GM23248 (cell line): ENCODE measurements around the gene LRP1. TPM values are rescaled to one million over a fixed set of nuclear protein-coding genes. Genes with fewer than 3 reads are reported as not detected.
A peak's percentile ranks its signal among the peaks of the same experiment; 100 is the strongest.

Experiments
- DNase-seq: peaks from one replicate; pipeline ENCODE4 v3.0.0-alpha.2; 2015
- H2AFZ ChIP-seq: fragments of 200-600 bp; sonication (generic); 2 replicates; pipeline ENCODE4 v1.6.1; 2016; ENCODE audit warnings: antibody characterized with exemption
- H3F3A ChIP-seq: fragments of 200-600 bp; sonication (generic); 2 replicates; pipeline ENCODE4 v1.6.1; 2016; ENCODE audit warnings: mild to moderate bottlenecking, antibody characterized with exemption, mixed run types; ENCODE audit not compliant: insufficient read depth
- H3K27ac ChIP-seq: fragments of 200-600 bp; sonication (generic); 2 replicates; pipeline ENCODE4 v1.5.1; 2016; ENCODE audit warnings: mild to moderate bottlenecking
- H3K27me3 ChIP-seq: fragments of 200-600 bp; sonication (generic); replicated peaks from 2 replicates; pipeline ENCODE4 v1.6.1; 2016; ENCODE audit warnings: mild to moderate bottlenecking; ENCODE audit not compliant: insufficient read depth
- H3K36me3 ChIP-seq: fragments of 200-600 bp; sonication (generic); 2 replicates; pipeline ENCODE4 v1.6.1; 2016; ENCODE audit warnings: low read depth, mild to moderate bottlenecking
- H3K4me1 ChIP-seq: fragments of 200-600 bp; sonication (generic); 2 replicates; pipeline ENCODE4 v1.6.1; 2016; ENCODE audit warnings: mild to moderate bottlenecking; ENCODE audit not compliant: insufficient read depth
- H3K4me2 ChIP-seq: fragments of 200-600 bp; sonication (generic); one replicate; pipeline ENCODE4 v1.6.1; 2016; ENCODE audit warnings: mild to moderate bottlenecking; ENCODE audit not compliant: unreplicated experiment
- H3K4me3 ChIP-seq: fragments of 200-600 bp; sonication (generic); 2 replicates; pipeline ENCODE4 v1.5.1; 2016; ENCODE audit warnings: mild to moderate bottlenecking
- H3K79me2 ChIP-seq: fragments of 200-600 bp; sonication (generic); 2 replicates; pipeline ENCODE4 v1.6.1; 2016; ENCODE audit warnings: mild to moderate bottlenecking; ENCODE audit not compliant: insufficient read depth
- H3K9ac ChIP-seq: fragments of 200-600 bp; sonication (generic); 2 replicates; pipeline ENCODE4 v1.6.1; 2016; ENCODE audit warnings: mild to moderate bottlenecking
- H3K9me2 ChIP-seq: fragments of 200-600 bp; sonication (generic); 2 replicates; pipeline ENCODE4 v1.6.1; 2016; ENCODE audit warnings: mixed run types, mild to moderate bottlenecking, moderate library complexity; ENCODE audit not compliant: insufficient read depth
- H3K9me3 ChIP-seq: fragments of 200-600 bp; sonication (generic); one replicate; pipeline ENCODE4 v1.6.1; 2017; ENCODE audit warnings: low read depth
- H4K20me1 ChIP-seq: fragments of 200-600 bp; sonication (generic); 2 replicates; pipeline ENCODE4 v1.6.0; 2016; ENCODE audit not compliant: insufficient read depth
- EZH2 ChIP-seq: fragments of 200-600 bp; sonication (generic); IDR thresholded peaks from 2 replicates; pipeline ENCODE4 v1.6.1; 2018; ENCODE audit warnings: antibody characterized with exemption, mild to moderate bottlenecking; ENCODE audit not compliant: insufficient read depth, poor library complexity, severe bottlenecking
- EZH2phosphoT487 ChIP-seq: fragments of 200-600 bp; sonication (generic); IDR thresholded peaks from 2 replicates; pipeline ENCODE4 v1.6.1; 2018; ENCODE audit warnings: antibody characterized with exemption, moderate library complexity, mild to moderate bottlenecking, low read depth; ENCODE audit not compliant: insufficient read depth
- WGBS, 2 experiments: methylation state at CpG; one replicate each; pipeline ENCODE4 v1.1.6; 2015 to 2017; ENCODE audit warnings: low lambda C conversion rate in 2 of 2, low coverage in 1 of 2; ENCODE audit errors: missing lambda C conversion rate in 2 of 2; 5-methylcytosine and 5-hydroxymethylcytosine counted together
- in situ Hi-C: fragments of 300-500 bp; cut with MboI; formaldehyde crosslinking; loops from 2 replicates; pipeline ENCODE4 v1.15.0; 2020
- polyA plus RNA-seq: library from polyadenylated mRNA; unstranded; fragments of >200 nt; fragmentation: Nextera tagmentation; extraction: Ambion mirVana; gene quantifications from 2 replicates; pipeline ENCODE4 v1.2.1, GENCODE V29; 2016
- total RNA-seq: library from RNA; depleted of rRNA; stranded (reverse); fragments of >200 nt; shearing (Covaris generic); gene quantifications from 2 replicates; pipeline ENCODE4 v1.2.3, GENCODE V29; 2014

LRP1 gene
- total and polyA plus RNA-seq, 2 experiments from 2014 or later = 166 to 257 TPM

DNA sequence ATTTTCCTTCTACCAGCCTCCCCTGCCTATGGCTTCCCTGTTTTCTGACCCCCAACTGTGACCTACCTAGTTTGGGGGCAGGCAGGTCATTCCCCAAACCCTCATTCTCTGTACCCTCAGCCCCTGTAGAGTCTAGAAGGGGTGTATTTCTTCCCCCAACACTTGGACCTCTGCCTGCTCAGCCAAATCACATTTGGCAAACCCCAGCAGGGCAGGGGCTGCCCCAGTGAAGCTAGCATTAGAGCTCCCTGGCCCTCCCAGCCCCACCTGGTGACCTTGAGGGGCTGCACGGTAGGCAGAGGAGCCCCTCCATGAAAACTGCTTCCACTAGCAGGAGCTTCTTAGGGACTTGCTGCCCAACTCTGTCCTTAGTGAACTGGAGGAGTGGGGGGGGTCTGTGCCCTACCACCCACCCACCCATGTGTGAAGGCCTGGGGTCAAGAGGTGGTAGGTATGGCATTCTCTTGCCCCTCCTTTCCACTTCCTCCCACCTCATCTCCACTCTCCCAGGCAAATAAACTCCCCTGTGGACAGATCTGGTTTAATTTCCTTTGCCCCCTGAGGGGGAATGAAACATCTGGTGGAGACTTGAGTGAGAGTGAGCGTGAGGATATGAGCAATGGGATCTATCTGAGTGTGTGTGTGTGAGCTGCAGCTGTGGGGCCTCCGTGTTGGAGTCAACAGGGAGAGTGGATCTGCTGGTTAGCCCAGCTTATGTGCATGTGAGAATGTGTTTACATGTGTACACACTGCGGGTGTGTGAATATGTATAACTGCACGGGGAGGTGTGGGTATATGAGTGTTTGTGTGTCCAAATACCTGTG lies 90.0 kb downstream of the LRP1 start:
- H4K20me1 ChIP-seq = no peaks in the 10 kb centered on the region
- TF ChIP-seq EZH2phosphoT487 (no peak), EZH2 (no peak)
- no peaks in the 10 kb centered on the region for H3K79me2 ChIP-seq
- no peak overlapping the region for H3K4me2 ChIP-seq
- no peak overlapping the region for H3K4me3 ChIP-seq
- peaks cover 17% of the 10 kb centered on the region for H3K27me3 ChIP-seq
- no peaks in the 10 kb centered on the region for H3K9me3 ChIP-seq
- WGBS, 2 experiments = 65 to 71% methylated on average over 5 of the region's 5 CpGs
- peaks cover 5% of the 10 kb centered on the region; the same call in 1 of the 2 replicates for H3K36me3 ChIP-seq
- H3F3A ChIP-seq = peaks cover 32% of the 10 kb centered on the region
- peaks cover 5% of the 10 kb centered on the region; the same call in 1 of the 2 replicates for H3K4me1 ChIP-seq
- no peaks in the 10 kb centered on the region for H3K9me2 ChIP-seq
- in situ Hi-C loops = no loop called here
- H3K9ac ChIP-seq = no peak overlapping the region
- H2AFZ ChIP-seq = no peak overlapping the region
- peak; percentile 64 for DNase-seq
- no peak overlapping the region for H3K27ac ChIP-seq

DNA sequence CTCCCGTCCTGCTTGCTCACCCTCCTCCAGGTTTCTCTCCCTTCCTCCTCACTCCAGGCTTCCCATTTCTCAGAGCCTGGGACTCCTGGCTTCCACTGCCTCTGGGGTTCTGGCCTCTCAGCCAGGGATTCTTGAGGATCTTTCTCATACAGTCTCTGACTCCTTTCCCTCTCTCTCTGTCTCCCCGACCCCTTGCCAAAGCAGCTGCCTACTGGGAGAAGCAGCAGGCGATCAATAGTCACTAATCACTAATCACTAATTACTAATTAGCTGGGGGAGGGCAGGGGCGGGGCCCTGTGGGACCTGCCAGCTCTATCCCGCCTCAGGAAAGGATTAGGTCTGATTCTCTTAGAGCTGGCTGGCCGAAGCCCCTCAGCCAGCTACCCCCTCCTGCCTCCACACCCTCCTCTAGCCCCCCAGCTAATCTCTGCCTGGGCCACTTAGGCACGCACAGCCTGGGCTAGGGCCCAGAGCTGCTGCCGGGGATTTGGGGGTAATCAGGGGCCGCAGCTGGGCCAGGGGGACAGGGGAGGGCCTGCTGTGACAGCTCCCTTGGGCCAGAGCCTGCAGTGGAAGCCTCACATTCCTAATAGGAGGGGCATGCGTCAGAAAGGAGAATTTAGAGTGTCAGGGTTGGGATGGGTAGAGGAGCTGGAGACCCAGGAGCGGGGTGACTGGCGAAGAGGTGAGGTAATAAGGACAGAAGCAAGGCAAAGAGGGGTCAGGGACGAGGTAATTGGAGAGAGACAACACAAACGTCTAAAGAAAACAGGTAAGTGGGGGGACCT lies 91.1 kb downstream of the LRP1 start:
- Histone ChIP-seq H3K9ac (no peak overlapping the region), H4K20me1 (no peaks in the 10 kb centered on the region), H3K4me1 (peaks cover 5% of the 10 kb centered on the region; the same call in 1 of the 2 replicates), H3K4me2 (no peak overlapping the region), H3K27me3 (peaks cover 17% of the 10 kb centered on the region), H3K27ac (no peak overlapping the region), H3F3A (peaks cover 22% of the 10 kb centered on the region), H3K4me3 (no peak overlapping the region), H3K79me2 (no peaks in the 10 kb centered on the region), H3K36me3 (no peaks in the 10 kb centered on the region), H3K9me2 (no peaks in the 10 kb centered on the region), H2AFZ (no peak overlapping the region), H3K9me3 (no peaks in the 10 kb centered on the region)
- DNase-seq = no peak
- in situ Hi-C loops = no loop called here
- WGBS, 2 experiments = 86 to 89% methylated on average over 13 to 14 of the region's 14 CpGs
- no peak for TF ChIP-seq EZH2phosphoT487
- no peak for TF ChIP-seq EZH2

- Histone ChIP-seq H3K4me1 (peaks cover 5% of the 10 kb centered on the region; the same call in 1 of the 2 replicates), H3K36me3 (no peaks in the 10 kb centered on the region), H3K9me3 (no peaks in the 10 kb centered on the region), H3F3A (peaks cover 15% of the 10 kb centered on the region), H3K27ac (no peak overlapping the region), H3K9me2 (no peaks in the 10 kb centered on the region), H3K4me3 (no peak overlapping the region), H3K4me2 (no peak overlapping the region), H3K27me3 (peaks cover 17% of the 10 kb centered on the region), H3K79me2 (no peaks in the 10 kb centered on the region), H3K9ac (no peak overlapping the region), H2AFZ (no peak overlapping the region), H4K20me1 (no peaks in the 10 kb centered on the region)
- WGBS, 2 experiments = 19 to 45% methylated on average over 10 to 38 of the region's 38 CpGs
- no peak for DNase-seq
- in situ Hi-C loops = no loop called here
- TF ChIP-seq EZH2 (no peak), EZH2phosphoT487 (no peak)
Observed at GRCh38 chr12:57219993-57220754, 91.9 kb downstream of the LRP1 start.

- in situ Hi-C loops = no loop called here
- WGBS, 2 experiments = 62 to 80% methylated on average over 1 of the region's 1 CpG
- Histone ChIP-seq H3K4me2 (no peak overlapping the region), H3K36me3 (no peaks in the 10 kb centered on the region), H3K27me3 (peaks cover 17% of the 10 kb centered on the region), H3K9ac (no peak overlapping the region), H3K9me3 (no peaks in the 10 kb centered on the region), H2AFZ (no peak overlapping the region), H3K27ac (no peak overlapping the region), H3K4me1 (peaks cover 5% of the 10 kb centered on the region; the same call in 1 of the 2 replicates), H4K20me1 (no peaks in the 10 kb centered on the region), H3F3A (peaks cover 9% of the 10 kb centered on the region; the same call in 1 of the 2 replicates), H3K9me2 (no peaks in the 10 kb centered on the region), H3K4me3 (no peak overlapping the region), H3K79me2 (no peaks in the 10 kb centered on the region)
- DNase-seq = no peak
- TF ChIP-seq EZH2 (no peak), EZH2phosphoT487 (no peak)
Observed at GRCh38 chr12:57220770-57221168, 92.5 kb downstream of the LRP1 start.
